Mucosa of descending colon (tissue), 3 donors: Measurements from ENCODE around the gene PIGC. TPM values are rescaled to one million over a fixed set of nuclear protein-coding genes. Genes with fewer than 3 reads are reported as not detected.
"Not testable (repeated sequence)": the region's sequence is repeated elsewhere in the genome, so short reads cannot be mapped to it uniquely, and the experiment has no call there.

Experiments
- ATAC-seq: fragments of 200-7000 bp; cut with Tn5 transposase; one replicate; pipeline ENCODE4 v1.9.1; 2020; ENCODE audit warnings: mild to moderate bottlenecking, moderate library complexity
- DNase-seq, 3 donors: peaks; one replicate each; pipeline ENCODE4 v3.0.0-alpha.2; 2020
- H3K36me3 ChIP-seq: fragments of 200-600 bp; one replicate; pipeline ENCODE4 v1.8.0; 2021; ENCODE audit warnings: low read depth, mild to moderate bottlenecking
- H3K4me1 ChIP-seq: fragments of 200-600 bp; one replicate; pipeline ENCODE4 v1.8.0; 2021; ENCODE audit warnings: low read depth, mild to moderate bottlenecking
- H3K4me3 ChIP-seq: fragments of 200-600 bp; one replicate; pipeline ENCODE4 v1.8.0; 2021; ENCODE audit warnings: mild to moderate bottlenecking
- H3K9me3 ChIP-seq: fragments of 200-600 bp; one replicate; pipeline ENCODE4 v1.8.0; 2021; ENCODE audit warnings: mild to moderate bottlenecking
- CTCF ChIP-seq: fragments of 200-600 bp; IDR thresholded peaks from one replicate; pipeline ENCODE4 v1.8.0; 2022; ENCODE audit warnings: antibody characterized with exemption, mild to moderate bottlenecking
- intact Hi-C, 2 donors: fragments of 100-400 bp; cut with DNase I in 1 of 2; cut with micrococcal nuclease in 1 of 2; formaldehyde crosslinking; loops; one replicate each; pipeline versions ENCODE4 v1.11.0 to v1.11.1; 2022; cut with DNase I, micrococcal nuclease
- total RNA-seq, 3 donors: library from RNA; stranded (reverse); fragmentation: NEBNext Ultra II Directional in 2 of 3; extraction: Animal tissue kit (Norgen Biotek cat#: 25700) in 2 of 3; gene quantifications; one replicate each; pipeline versions ENCODE4 v1.2.1 to v1.2.4, GENCODE V29; 2021 to 2023
- donor health status: DM: no; HTN: no; CAD: no; lungs with moderate emphysema.
- donor health status: DM: no; HTN: no; CAD: no.
- donor health status: DM: no; HTN: yes; CAD: no.

Gene PIGC
- total RNA-seq, 3 donors from 2014 or later: 25.6 to 27.7 (median 26.3) TPM

GRCh38 chr1:172446547-172446946 lies 2.7 kb upstream of the PIGC start:
- no peaks in the 10 kb centered on the region for H3K36me3 ChIP-seq
- no peak overlapping the region for H3K4me3 ChIP-seq
- TF ChIP-seq CTCF: no peak
- intact Hi-C loops: no loop called here
- H3K9me3 ChIP-seq: no peaks in the 10 kb centered on the region
- ATAC-seq: no peak
- H3K4me1 ChIP-seq: peaks cover 22% of the 10 kb centered on the region
- DNase-seq: no peak

GRCh38 chr1:172442843-172443565 lies 865 bp downstream of the PIGC start:
- Histone ChIP-seq H3K9me3 (no peaks in the 10 kb centered on the region), H3K4me1 (peaks cover 11% of the 10 kb centered on the region), H3K36me3 (no peaks in the 10 kb centered on the region), H3K4me3 (peak overlapping the region; percentile 86)
- DNase-seq (no peak), ATAC-seq (no peak)
- intact Hi-C loops: no loop called here
- no peak for TF ChIP-seq CTCF

- TF ChIP-seq CTCF: no peak
- no peak overlapping the region for H3K4me3 ChIP-seq
- H3K4me1 ChIP-seq: peaks cover 11% of the 10 kb centered on the region
- DNase-seq: no peak
- no peaks in the 10 kb centered on the region for H3K9me3 ChIP-seq
- no peaks in the 10 kb centered on the region for H3K36me3 ChIP-seq
- intact Hi-C loops: no loop called here
- ATAC-seq: no peak
These were observed 1.5 kb downstream of the PIGC start for GRCh38 chr1:172442404-172442803.

DNA sequence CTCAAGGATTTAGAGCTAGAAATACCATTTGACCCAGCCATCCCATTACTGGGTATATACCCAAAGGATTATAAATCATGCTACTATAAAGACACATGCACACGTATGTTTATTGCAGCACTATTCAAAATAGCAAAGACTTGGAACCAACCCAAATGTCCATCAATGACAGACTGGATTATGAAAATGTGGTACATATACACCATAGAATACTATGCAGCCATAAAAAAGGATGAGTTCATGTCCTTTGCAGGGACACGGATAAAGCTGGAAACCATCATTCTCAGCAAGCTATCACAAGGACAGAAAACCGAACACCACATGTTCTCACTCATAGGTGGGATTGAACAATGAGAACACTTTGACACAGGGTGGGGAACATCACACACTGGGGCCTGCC lies 6.7 kb downstream of the PIGC start:
- H3K9me3 ChIP-seq, intact Hi-C loops, H3K36me3 ChIP-seq, DNase-seq, H3K4me1 ChIP-seq, H3K4me3 ChIP-seq, ATAC-seq: not testable (repeated sequence)

DNA sequence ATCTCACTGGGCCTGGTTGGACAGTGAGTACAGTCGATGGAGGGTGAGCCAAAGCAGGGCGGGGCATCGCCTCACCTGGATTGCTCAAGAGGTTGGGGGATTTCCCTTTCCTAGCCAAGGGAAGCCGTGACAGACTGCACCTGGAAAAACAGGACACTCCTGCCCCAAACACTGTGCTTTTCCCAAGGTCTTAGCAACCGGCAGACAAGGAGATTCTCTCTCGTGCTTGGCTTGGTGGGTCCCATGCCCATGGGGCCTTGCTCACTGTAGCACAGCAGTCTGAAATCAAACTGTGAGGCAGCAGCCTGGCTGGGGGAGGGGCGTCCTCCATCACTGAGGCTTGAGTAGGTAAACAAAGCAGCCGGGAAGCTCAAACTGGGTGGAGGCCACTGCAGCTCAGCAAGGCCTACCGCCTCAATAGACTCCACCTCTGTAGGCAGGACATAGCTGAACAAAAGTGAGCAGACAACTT lies 12.1 kb downstream of the PIGC start:
- DNase-seq (peak; percentile 77 to 83 (median 80)), ATAC-seq (peak; percentile 93)
- H3K4me3 ChIP-seq: no peak overlapping the region
- no peaks in the 10 kb centered on the region for H3K36me3 ChIP-seq
- peaks cover 8% of the 10 kb centered on the region for H3K4me1 ChIP-seq
- H3K9me3 ChIP-seq: no peaks in the 10 kb centered on the region
- intact Hi-C loops: no loop called here
- no peak for TF ChIP-seq CTCF

DNA sequence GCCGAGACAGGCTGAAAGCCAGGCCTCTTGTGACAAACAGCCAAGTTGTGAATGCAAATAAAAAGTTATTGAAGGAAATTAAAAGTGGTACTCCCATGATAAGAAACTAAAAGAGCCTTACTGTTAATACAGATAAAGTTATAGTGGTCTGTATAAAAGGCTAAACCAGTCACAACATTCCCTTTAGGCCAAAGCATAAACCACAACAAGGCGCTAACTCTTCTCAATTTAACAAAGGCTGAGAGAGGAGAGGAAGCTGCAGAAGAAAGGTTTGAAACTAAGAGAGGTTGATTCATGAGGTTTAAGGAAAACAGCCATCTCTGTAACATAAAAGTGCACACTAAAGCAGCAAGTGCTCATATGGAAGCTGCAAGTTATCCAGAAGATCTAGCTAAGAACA lies 12.7 kb downstream of the PIGC start:
- intact Hi-C loops: no loop called here
- DNase-seq (no peak), ATAC-seq (no peak)
- H3K4me3 ChIP-seq: no peak overlapping the region
- no peaks in the 10 kb centered on the region for H3K36me3 ChIP-seq
- TF ChIP-seq CTCF: no peak
- peaks cover 8% of the 10 kb centered on the region for H3K4me1 ChIP-seq
- H3K9me3 ChIP-seq: no peaks in the 10 kb centered on the region
